SW 1271 (cell line): ENCODE measurements around the gene ZCCHC7.
"Not testable (repeated sequence)": the region's sequence is repeated elsewhere in the genome, so short reads cannot be mapped to it uniquely, and the experiment has no call there.

Experiments used
- DNase-seq, 2 experiments: peaks; one replicate each; lab custom pipeline; 2025; lab: John Stamatoyannopoulos, UW

Gene ZCCHC7

GRCh38 chr9:37174247-37174646 lies 53.9 kb downstream of the ZCCHC7 start:
- DNase-seq: no peak

GRCh38 chr9:37178742-37179141 lies 58.4 kb downstream of the ZCCHC7 start:
- DNase-seq: no peak

DNA sequence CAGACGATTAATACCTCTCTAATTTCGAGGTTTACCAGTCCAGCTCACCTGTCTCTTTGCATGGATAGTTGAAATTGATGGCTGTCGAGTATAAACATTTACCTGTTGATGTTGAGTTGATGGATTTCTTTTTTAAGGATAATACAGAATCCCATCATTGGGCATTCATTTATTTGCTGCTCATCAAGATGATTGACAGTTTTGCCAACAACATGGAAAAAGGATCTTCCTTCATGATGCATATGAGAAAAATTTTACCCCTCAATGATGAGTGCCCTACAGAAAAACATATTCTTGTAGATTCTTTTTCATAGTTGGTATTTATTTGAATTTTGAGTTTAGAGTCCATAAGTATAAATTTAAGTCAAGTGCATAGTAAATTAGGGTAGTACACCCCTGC lies 59.2 kb downstream of the ZCCHC7 start:
- no peak for DNase-seq

DNA sequence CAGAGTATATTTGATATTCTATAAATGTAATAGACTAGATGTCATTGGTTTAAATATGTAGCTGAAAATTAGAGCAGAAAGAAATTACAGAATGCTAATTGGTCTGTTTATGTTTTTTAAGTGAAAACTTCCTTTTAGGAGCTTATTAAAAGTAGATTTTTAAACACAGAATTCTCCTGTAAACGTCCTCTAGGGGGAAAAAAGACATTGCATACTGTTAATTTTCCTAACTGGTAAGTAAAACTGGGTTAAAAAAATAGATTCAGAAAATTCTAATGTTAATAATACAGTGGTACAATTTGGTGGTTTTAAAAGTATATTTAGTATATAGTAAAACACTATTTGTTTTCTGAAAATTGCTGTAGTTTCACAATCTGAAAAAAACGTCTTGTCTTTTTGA lies 59.8 kb downstream of the ZCCHC7 start:
- DNase-seq: no peak

GRCh38 chr9:37182718-37183117 lies 62.3 kb downstream of the ZCCHC7 start:
- DNase-seq: no peak

DNA sequence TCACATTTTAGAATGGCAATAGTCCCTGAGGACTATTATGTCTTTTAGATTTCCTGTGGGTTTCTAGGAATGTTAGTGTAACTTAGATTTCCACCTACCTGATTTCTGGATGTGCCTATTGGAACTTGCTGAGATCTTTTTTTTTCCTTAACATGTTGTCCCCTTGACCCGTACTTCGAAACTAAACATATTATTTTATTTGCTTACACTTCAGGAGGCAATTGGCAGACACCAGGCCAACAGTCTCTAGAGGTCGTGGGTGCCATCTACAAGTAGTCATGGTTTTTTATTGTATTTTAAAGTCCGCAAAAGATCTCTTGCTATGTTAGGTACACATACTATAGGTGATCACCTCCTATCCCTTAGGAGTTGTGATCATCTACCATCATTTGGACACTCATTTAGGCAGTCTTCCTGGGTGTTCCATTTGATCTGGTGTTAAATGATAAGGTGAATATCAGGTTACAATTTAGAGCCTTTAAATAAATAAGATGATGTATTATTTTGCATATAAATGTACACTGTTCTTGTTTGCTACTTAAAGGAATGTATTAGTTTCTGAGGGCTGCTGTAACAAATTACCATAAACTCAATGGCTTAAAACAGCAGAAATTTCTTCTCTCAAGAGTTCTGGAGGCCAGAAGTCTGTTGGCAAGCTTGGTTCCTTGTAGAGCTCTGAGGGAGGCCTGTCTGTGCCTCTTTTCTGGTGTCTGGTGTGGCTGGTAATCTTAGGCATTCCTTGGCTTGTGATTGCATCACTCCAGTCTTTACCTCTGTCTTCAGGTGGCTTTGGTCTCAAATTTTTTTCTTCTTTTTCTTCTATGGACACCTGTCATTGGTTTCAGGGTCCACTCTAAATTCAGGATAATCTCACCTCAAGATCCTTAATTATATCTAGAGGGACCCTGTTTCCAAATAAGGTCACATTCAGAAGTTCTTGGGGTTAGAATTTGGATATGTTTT lies 64.8 kb downstream of the ZCCHC7 start:
- no peak for DNase-seq

- no peak for DNase-seq
These were observed 66.9 kb downstream of the ZCCHC7 start for GRCh38 chr9:37187292-37187691.

GRCh38 chr9:37187713-37188439 lies 67.5 kb downstream of the ZCCHC7 start:
- DNase-seq: no peak

GRCh38 chr9:37190739-37191138 lies 70.4 kb downstream of the ZCCHC7 start:
- DNase-seq: not testable (repeated sequence)

DNA sequence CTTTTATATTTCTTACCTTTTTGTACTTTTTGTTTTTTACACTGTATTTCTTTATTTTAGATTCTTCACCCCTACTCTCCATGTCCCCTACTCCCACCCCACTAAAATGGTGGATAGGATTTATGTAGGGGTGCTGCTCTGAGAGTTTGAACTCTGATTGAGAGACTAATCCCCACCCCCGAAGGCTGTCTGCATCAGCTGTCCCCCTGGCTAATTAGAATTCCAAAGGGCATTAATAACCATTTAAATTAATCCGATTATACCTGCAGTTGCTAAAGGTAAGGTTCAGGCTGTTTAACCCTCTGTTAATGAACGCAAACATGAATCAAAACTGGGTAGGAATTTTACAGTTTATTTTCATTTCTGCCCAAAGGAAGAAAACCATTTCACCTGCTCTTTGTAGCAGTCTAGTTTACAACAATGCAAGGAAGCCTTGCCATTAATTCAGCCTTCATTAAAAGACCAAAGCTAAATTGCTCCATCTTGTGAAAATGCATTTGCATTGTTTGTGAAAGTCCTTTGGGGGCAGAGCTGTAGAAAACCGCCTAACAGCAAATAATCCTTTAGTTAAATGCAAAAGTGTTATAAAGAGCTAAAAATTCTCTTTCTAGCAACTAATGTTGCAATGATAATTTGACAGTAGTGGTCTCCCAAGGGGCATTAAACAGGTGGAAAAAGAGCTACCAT lies 71.2 kb downstream of the ZCCHC7 start:
- no peak for DNase-seq

- DNase-seq: no peak
These were observed 72.4 kb downstream of the ZCCHC7 start for GRCh38 chr9:37192803-37193202.

DNA sequence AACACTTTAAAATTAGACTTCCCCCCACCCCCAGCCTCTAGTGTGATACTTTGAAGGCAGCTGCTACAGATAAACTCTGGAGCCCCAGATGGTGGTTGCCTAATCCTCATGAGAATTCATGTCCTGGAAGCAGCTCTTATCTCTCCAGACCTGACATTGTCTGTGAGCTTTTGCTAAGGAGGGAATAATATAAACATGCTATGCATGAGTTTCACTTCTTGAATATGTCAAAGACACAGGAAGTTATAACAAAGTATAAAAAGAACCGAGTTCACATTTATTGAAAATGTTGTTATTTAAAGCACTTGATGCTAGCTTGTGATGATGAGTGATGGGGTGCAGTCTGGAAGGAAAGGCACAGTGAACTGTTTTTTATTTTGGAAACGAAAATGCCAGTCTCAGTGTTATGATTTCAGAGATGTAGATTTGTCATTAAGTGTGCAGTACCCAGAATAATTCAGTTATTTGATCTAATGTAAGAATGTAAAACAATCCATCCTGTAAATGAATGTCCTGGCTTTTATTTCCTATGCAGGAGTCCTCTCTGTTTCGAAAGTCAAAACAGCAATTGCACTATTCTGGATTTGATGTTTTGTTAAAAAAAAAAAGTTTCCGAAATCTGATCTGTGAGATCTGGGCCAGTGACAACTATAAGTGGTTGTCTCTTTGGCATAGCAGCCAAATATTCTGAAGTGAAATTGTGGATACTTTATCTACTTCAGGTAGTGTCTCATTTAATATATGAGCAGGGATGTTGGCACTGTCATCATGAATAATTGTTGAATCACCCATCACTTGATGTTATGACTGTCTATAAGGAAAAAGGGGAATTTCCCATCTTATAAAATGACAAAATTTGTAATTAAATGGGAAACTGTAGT lies 77.0 kb downstream of the ZCCHC7 start:
- DNase-seq: no peak

GRCh38 chr9:37198039-37198729 lies 77.8 kb downstream of the ZCCHC7 start:
- DNase-seq: no peak

DNA sequence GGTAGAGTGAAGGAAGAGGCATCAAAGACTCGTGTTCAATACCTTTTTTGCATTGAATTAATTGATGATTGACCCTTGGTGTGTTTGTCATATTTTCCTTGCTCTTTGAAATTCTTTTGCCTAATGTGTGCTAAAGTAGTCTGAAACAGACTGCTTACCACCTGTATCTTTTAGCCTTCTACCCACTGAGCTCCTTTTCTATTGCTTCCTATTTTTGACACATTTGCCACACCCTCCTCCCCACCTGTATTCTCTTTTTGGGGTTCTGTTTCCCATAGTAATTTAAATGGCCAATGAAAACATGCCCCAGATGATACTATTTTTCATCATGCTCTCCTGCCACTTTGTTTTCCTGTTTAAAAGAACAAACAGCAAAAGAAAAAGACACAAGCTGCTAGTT lies 78.5 kb downstream of the ZCCHC7 start:
- no peak for DNase-seq

GRCh38 chr9:37200433-37201005 lies 80.1 kb downstream of the ZCCHC7 start:
- peak in 1 of 2 experiments; percentile 15 for DNase-seq

- DNase-seq: no peak
These were observed 81.2 kb downstream of the ZCCHC7 start for GRCh38 chr9:37201581-37201980.

DNA sequence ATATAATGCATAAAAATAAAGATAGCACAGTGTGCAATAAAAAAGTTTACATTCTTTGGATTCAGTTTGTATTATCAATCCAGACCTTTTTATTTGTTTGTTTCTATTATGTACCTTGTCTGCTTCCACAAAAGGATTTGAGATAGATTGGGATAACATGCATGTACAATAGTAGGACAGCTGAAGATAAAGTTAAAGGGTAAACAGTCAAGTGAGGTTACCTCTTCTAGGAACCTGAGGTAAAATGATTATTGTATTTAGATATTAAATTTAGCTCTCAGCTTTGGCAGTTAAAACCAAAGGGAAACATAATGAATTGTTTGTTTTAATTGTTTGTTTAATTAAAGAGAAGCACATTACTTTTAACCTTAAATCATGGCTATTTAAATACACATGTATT lies 81.7 kb downstream of the ZCCHC7 start:
- no peak for DNase-seq

DNA sequence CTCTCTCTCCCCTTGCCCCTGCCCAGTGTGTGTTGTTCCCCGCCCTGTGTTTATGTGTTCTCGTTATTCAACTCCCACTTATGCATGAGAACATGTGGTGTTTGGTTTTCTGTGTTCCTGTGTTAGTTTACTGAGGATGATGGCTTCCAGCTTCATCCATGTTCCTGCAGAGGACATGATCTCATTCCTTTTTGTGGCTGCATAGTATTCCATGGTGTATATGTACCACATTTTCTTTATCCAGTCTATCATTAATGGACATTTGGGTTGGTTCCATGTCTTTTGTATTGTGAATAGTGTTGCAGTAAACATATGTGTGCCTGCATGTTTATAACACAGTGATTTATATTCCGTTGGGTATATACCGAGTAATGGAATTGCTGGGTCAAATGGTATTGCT lies 83.1 kb downstream of the ZCCHC7 start:
- DNase-seq: not testable (repeated sequence)

GRCh38 chr9:37206121-37206620 lies 85.8 kb downstream of the ZCCHC7 start:
- DNase-seq: no peak
